Testis (tissue), 3 donors: ENCODE measurements around the gene NIN. TPM values are rescaled to one million over a fixed set of nuclear protein-coding genes. Genes with fewer than 3 reads are reported as not detected.

ENCODE experiments used
- DNase-seq: peaks from one replicate; pipeline ENCODE4 v3.0.0-alpha.2; 2019
- H3K27ac ChIP-seq, 2 donors: fragments of 200-600 bp; sonication (generic); one replicate each; pipeline ENCODE4 v1.5.1; 2019
- H3K27me3 ChIP-seq: fragments of 200-600 bp; sonication (generic); one replicate; pipeline ENCODE4 v1.5.1; 2019
- H3K36me3 ChIP-seq: fragments of 200-600 bp; sonication (generic); one replicate; pipeline ENCODE4 v1.5.1; 2017; ENCODE audit warnings: low read depth; ENCODE audit errors: missing control alignments
- H3K4me1 ChIP-seq: fragments of 200-600 bp; sonication (generic); one replicate; pipeline ENCODE4 v1.5.1; 2019
- H3K4me3 ChIP-seq, 2 donors: fragments of 200-600 bp; sonication (generic); one replicate each; pipeline ENCODE4 v1.5.1; 2017 to 2019
- H3K9me3 ChIP-seq: fragments of 200-600 bp; sonication (generic); one replicate; pipeline ENCODE4 v1.5.1; 2017
- CTCF ChIP-seq, 3 experiments: fragments of 450-650 bp in 2 of 3; fragments of 200-600 bp in 1 of 3; sonication (generic) in 1 of 3; IDR thresholded peaks; one replicate each; pipeline ENCODE4 v1.5.1; 2016 to 2019; ENCODE audit warnings: antibody characterized with exemption in 3 of 3, mild to moderate bottlenecking in 2 of 3, moderate library complexity in 1 of 3
- POLR2A ChIP-seq: fragments of 450-650 bp; IDR thresholded peaks from one replicate; pipeline ENCODE4 v1.6.1; 2017; ENCODE audit warnings: antibody characterized with exemption, mild to moderate bottlenecking, moderate library complexity
- WGBS, 2 donors: methylation state at CpG; one replicate each; pipeline ENCODE4 v1.1.5; 2018; 5-methylcytosine and 5-hydroxymethylcytosine counted together
- intact Hi-C: fragments of 100-400 bp; cut with DNase I; formaldehyde crosslinking; loops from one replicate; pipeline ENCODE4 v1.15.1; 2023; ENCODE audit warnings: low total_unique reads
- polyA plus RNA-seq: library from polyadenylated mRNA; stranded (reverse); fragments of 350-450 nt; fragmentation: Illumina TruSeq; extraction: RNeasy Lipid Tissue Mini Kit (QIAGEN cat#74804); gene quantifications from one replicate; pipeline ENCODE4 v1.2.3, GENCODE V29; 2014; ENCODE audit warnings: low read depth, low replicate concordance; ENCODE audit not compliant: insufficient read depth
- total RNA-seq, 2 donors: library from RNA; depleted of rRNA; stranded (reverse); fragments of >200 nt; gene quantifications; one replicate each; pipeline ENCODE4 v1.2.3, GENCODE V29; 2016

The NIN gene
- total and polyA plus RNA-seq, 3 donors from 2014 or later: 4.4 to 16.5 (median 9.3) TPM

GRCh38 chr14:50762931-50763300 lies 68.0 kb downstream of the NIN start:
- Histone ChIP-seq H3K27ac (peak overlapping the region; percentile 47 to 50), H3K4me3 (no peak overlapping the region), H3K27me3 (no peaks in the 10 kb centered on the region), H3K4me1 (peaks cover 6% of the 10 kb centered on the region), H3K36me3 (no peaks in the 10 kb centered on the region), H3K9me3 (no peaks in the 10 kb centered on the region)
- TF ChIP-seq CTCF (IDR thresholded peaks at IDR 0.05) (no peak), POLR2A (no peak)
- no peak for DNase-seq
- intact Hi-C loops: no loop called here
- WGBS, 2 donors: 62 to 66% methylated on average over 3 of the region's 3 CpGs

DNA sequence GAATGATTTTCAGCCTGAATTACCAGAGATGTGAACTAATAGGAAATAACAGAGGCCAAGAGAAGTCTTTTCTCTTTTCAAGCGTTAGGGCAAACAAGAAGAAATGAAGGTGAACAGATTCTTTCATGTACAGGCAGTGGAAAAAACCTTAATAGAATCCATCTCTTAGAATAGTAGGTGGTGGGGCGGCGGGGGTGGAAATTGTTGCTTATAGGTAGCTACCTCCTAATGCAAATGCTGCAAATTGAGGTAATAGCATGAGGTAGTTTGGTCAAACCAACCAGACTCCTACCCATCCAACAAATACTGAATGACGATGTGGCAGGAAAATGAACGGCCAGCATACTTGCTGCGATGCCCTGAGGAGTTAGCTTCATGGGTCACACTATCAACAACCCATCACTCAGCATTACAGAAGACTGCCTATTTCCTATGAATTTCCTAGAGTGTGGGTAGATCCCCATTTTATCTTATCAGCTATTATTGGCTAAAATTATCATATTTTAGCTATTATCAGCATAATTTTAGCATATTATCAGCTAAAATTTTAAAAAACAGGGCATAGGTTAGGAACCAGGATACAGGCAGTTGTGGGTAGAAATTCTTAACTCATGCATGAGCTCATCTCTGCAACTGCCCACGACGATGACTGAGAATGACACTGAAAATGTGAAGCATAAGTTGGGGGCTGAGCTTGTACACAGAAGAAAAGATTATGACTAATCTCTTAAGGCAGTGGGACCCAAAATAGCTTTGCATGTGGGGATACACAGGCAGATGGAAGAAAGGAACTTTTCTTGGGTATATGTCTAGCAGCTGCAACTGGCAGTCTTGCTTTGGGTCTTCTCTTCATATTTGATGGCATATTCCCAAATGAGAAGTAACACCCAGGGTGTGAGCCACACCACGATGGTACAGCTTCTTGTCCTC lies 68.7 kb downstream of the NIN start:
- Histone ChIP-seq H3K27me3 (no peaks in the 10 kb centered on the region), H3K36me3 (no peaks in the 10 kb centered on the region), H3K4me1 (peaks cover 6% of the 10 kb centered on the region), H3K4me3 (no peak overlapping the region), H3K27ac (peak overlapping the region; percentile 47 to 50), H3K9me3 (no peaks in the 10 kb centered on the region)
- 90 to 92% methylated on average over 9 of the region's 9 CpGs for WGBS, 2 donors
- intact Hi-C loops: no loop called here
- no peak for DNase-seq
- TF ChIP-seq POLR2A (no peak), CTCF (IDR thresholded peaks at IDR 0.05) (no peak)

DNA sequence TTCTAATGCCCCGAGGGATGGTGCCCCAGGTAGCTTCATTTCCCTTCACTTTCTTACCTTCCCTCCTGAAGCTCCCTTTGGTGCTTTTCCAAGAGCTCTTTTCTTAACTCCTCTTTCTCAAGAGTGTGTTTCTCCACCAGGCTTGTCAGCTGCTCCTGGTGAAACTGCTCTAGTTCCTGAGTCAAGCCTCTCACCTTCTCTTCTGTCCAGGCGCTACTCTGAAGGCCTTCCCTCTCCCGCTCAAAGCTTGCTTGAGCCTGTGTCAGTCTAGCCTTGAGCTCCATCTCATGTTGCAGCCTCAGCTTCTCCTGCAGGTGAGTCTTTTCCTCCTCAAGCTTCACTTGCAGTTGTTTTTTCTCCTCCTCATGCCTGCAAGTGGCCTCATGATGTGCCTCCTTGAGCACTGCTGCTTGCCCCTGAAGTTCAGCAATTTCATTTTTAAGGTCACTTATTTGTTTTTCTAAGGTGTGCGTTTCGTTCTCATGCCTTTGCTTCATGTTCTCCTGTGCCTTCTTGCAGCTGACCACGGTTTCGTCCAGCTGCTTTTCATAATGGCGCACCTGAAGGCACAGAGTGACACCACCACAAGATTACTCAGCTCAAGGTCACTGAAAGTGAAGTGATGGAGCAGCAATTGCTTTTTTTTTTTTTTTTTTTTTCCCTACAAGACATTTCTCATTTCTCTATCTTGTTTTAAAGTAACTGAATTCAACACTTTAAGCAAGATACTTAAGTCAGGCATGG lies 71.0 kb downstream of the NIN start:
- H3K27ac ChIP-seq: no peak overlapping the region
- no peak for DNase-seq
- WGBS, 2 donors: 84 to 87% methylated on average over 8 of the region's 8 CpGs
- H3K36me3 ChIP-seq: no peaks in the 10 kb centered on the region
- no peak overlapping the region for H3K4me3 ChIP-seq
- intact Hi-C loops: no loop called here
- H3K27me3 ChIP-seq: no peaks in the 10 kb centered on the region
- H3K9me3 ChIP-seq: no peaks in the 10 kb centered on the region
- peaks cover 6% of the 10 kb centered on the region for H3K4me1 ChIP-seq
- TF ChIP-seq CTCF (IDR thresholded peaks at IDR 0.05): no peak

GRCh38 chr14:50758945-50759344 lies 72.0 kb downstream of the NIN start:
- no peak overlapping the region for H3K27ac ChIP-seq
- WGBS, 2 donors: 62 to 71% methylated on average over 5 of the region's 5 CpGs
- TF ChIP-seq POLR2A: no peak
- no peak for TF ChIP-seq CTCF (IDR thresholded peaks at IDR 0.05)
- H3K36me3 ChIP-seq: no peaks in the 10 kb centered on the region
- H3K27me3 ChIP-seq: no peaks in the 10 kb centered on the region
- peaks cover 6% of the 10 kb centered on the region for H3K4me1 ChIP-seq
- H3K9me3 ChIP-seq: no peaks in the 10 kb centered on the region
- no peak overlapping the region for H3K4me3 ChIP-seq
- no peak for DNase-seq
- intact Hi-C loops: no loop called here
